HepG2 (cell line): ENCODE data around the gene ARF4. TPM values are rescaled to one million over a fixed set of nuclear protein-coding genes. Genes with fewer than 3 reads are reported as not detected.
A peak's percentile ranks its signal among the peaks of the same experiment; 100 is the strongest.

Experiments used
- CENPBD1 ChIP-seq: sonication (generic); formaldehyde crosslinking; IDR thresholded peaks from 2 replicates; pipeline ENCODE4 v1.8.0; 2022; ENCODE audit warnings: missing genetic modification reagents, low read depth, mild to moderate bottlenecking, borderline replicate concordance
- ESRRA ChIP-seq: sonication (generic); formaldehyde crosslinking; IDR thresholded peaks from 2 replicates; pipeline ENCODE4 v1.5.1; 2020; ENCODE audit warnings: mild to moderate bottlenecking, low read depth, missing genetic modification reagents
- GABPA ChIP-seq, 2 experiments: IDR thresholded peaks; 2 replicates each; pipeline ENCODE4 v1.6.1; 2011 to 2016; ENCODE audit warnings: low read depth in 2 of 2, low read length in 1 of 2, missing biosample characterization in 1 of 2, missing genetic modification characterization in 1 of 2
- GPN1 ChIP-seq: sonication (generic); formaldehyde crosslinking; IDR thresholded peaks from 2 replicates; pipeline ENCODE4 v1.5.1; 2020; ENCODE audit warnings: missing genetic modification reagents, borderline replicate concordance
- GRHL1 ChIP-seq: sonication (generic); formaldehyde crosslinking; conservative IDR thresholded peaks from 2 replicates; pipeline ENCODE4 v1.8.0; 2022; ENCODE audit warnings: missing genetic modification reagents
- MIER3 ChIP-seq: IDR thresholded peaks from 2 replicates; pipeline ENCODE4 v1.6.1; 2016; ENCODE audit warnings: missing compliant biosample characterization, borderline replicate concordance
- MTA3 ChIP-seq: sonication (generic); formaldehyde crosslinking; IDR thresholded peaks from 2 replicates; pipeline ENCODE4 v1.4.0; 2020; ENCODE audit warnings: missing genetic modification reagents
- NCOR1 ChIP-seq: fragments of 200-600 bp; sonication (generic); IDR thresholded peaks from 2 replicates; pipeline ENCODE4 v1.7.0; 2017; ENCODE audit warnings: antibody characterized with exemption, low read length, borderline replicate concordance
- PCBP1 ChIP-seq: fragments of 200-400 bp; formaldehyde crosslinking; IDR thresholded peaks from 2 replicates; pipeline ENCODE4 v1.6.1; 2017; ENCODE audit warnings: mild to moderate bottlenecking, low read depth, low read length, borderline replicate concordance
- POLR2A ChIP-seq, 2 experiments: IDR thresholded peaks; 2 replicates each; pipeline ENCODE4 v1.6.1; 2011; ENCODE audit warnings: low read depth in 2 of 2, low read length in 2 of 2, mild to moderate bottlenecking in 1 of 2, moderate library complexity in 1 of 2; ENCODE audit not compliant: insufficient read depth in 1 of 2
- SMAD3 ChIP-seq: sonication (generic); formaldehyde crosslinking; IDR thresholded peaks from 2 replicates; pipeline ENCODE4 v1.4.0; 2020; ENCODE audit warnings: missing genetic modification reagents
- TBX3 ChIP-seq: fragments of 450-650 bp; IDR thresholded peaks from 2 replicates; pipeline ENCODE4 v1.6.1; 2017; ENCODE audit warnings: antibody characterized with exemption, mild to moderate bottlenecking, inconsistent platforms, borderline replicate concordance
- ZBTB2 ChIP-seq: sonication (generic); formaldehyde crosslinking; IDR thresholded peaks from 2 replicates; pipeline ENCODE4 v1.8.0; 2022; ENCODE audit warnings: low read depth, missing genetic modification reagents
- ZC3H13 ChIP-seq: sonication (generic); formaldehyde crosslinking; IDR thresholded peaks from 2 replicates; pipeline ENCODE4 v1.8.1; 2023; ENCODE audit warnings: mild to moderate bottlenecking, missing genetic modification reagents, moderate library complexity
- ZFP37 ChIP-seq: sonication (generic); formaldehyde crosslinking; IDR thresholded peaks from 2 replicates; pipeline ENCODE4 v1.4.0; 2020; ENCODE audit warnings: missing genetic modification reagents, borderline replicate concordance
- ZNF33B ChIP-seq: sonication (generic); formaldehyde crosslinking; IDR thresholded peaks from 2 replicates; pipeline ENCODE4 v1.5.1; 2020; ENCODE audit warnings: mild to moderate bottlenecking, missing genetic modification reagents
- ZNF441 ChIP-seq: sonication (generic); formaldehyde crosslinking; IDR thresholded peaks from 2 replicates; pipeline ENCODE4 v1.7.0; 2021; ENCODE audit warnings: missing genetic modification reagents, borderline replicate concordance
- ZNF556 ChIP-seq: sonication (generic); formaldehyde crosslinking; IDR thresholded peaks from 2 replicates; pipeline ENCODE4 v1.4.0; 2020; ENCODE audit warnings: mild to moderate bottlenecking, missing genetic modification reagents, borderline replicate concordance
- ZNF713 ChIP-seq: sonication (generic); formaldehyde crosslinking; IDR thresholded peaks from 2 replicates; pipeline ENCODE4 v1.4.0; 2020; ENCODE audit warnings: mild to moderate bottlenecking, missing genetic modification reagents
- ZSCAN25 ChIP-seq: sonication (generic); formaldehyde crosslinking; IDR thresholded peaks from 2 replicates; pipeline ENCODE4 v1.8.0; 2022; ENCODE audit warnings: mild to moderate bottlenecking, missing genetic modification reagents
- polyA plus RNA-seq, 8 experiments: library from polyadenylated mRNA; depleted of rRNA in 3 of 8; stranded (reverse) in 7 of 8; unstranded in 1 of 8; fragments of >200 nt; fragmentation: Illumina TruSeq in 4 of 8; extraction: Trizol in 4 of 8; gene quantifications; 2 replicates each; pipeline versions ENCODE4 v1.2.1 to v1.2.3, GENCODE V29; 2011 to 2016; ENCODE audit warnings: low read depth in 4 of 8, missing spikeins in 1 of 8, mixed read lengths in 1 of 8; ENCODE audit not compliant: insufficient read depth in 1 of 8
- total RNA-seq, 5 experiments: library from RNA; depleted of rRNA; stranded (reverse); fragments of >200 nt; fragmentation: Illumina TruSeq; extraction: Trizol; gene quantifications; 2 replicates each; pipeline ENCODE4 v1.2.3, GENCODE V29; 2016; ENCODE audit warnings: low read depth in 1 of 5

ARF4 gene
- total and polyA plus RNA-seq, 2 of the 13 experiments (the other 11 are each of a cell fraction or from before 2014, with no cell fraction given): 184 to 250 TPM

GRCh38 chr3:57557085-57557537 lies 40.0 kb downstream of the ARF4 start (continued):
- TF ChIP-seq ZNF713 (no peak), PCBP1 (no peak), ZNF441 (0 out of 2 replicates have a peak, but pooled peaks have one; percentile 29), ESRRA (CRISPR knock-in tag) (no peak), GPN1 (CRISPR knock-in tag) (no peak), ZC3H13 (CRISPR knock-in tag) (no peak), NCOR1 (no peak), ZNF33B (no peak), MTA3 (no peak), CENPBD1 (no peak), ZSCAN25 (CRISPR knock-in tag) (no peak), SMAD3 (CRISPR knock-in tag) (no peak), POLR2A (IDR thresholded peaks at IDR 0.05; ENCODE audit: insufficient read depth in 1 of 2, low read depth in 2 of 2, low read length in 2 of 2) (peak in 1 of 2 experiments; percentile 58; a peak in 2 of 4 replicates), MIER3 (peak; percentile 18; the same call in 1 of the 2 replicates), ZBTB2 (CRISPR knock-in tag) (no peak), GRHL1 (CRISPR knock-in tag) (no peak), ZNF556 (CRISPR knock-in tag) (no peak), GABPA (IDR thresholded peaks at IDR 0.05; ENCODE audit: low read depth, low read length) (no peak), GABPA (CRISPR knock-in tag; IDR thresholded peaks at IDR 0.05; ENCODE audit: low read depth) (peak; percentile 16; the same call in 1 of the 2 replicates), TBX3 (no peak), ZFP37 (no peak)
